Gastrocnemius medialis (tissue), 4 donors: ENCODE measurements around the gene TFIP11.

ENCODE experiments used
- CTCF ChIP-seq, 5 experiments: fragments of 450-650 bp in 3 of 5; fragments of 200-600 bp in 2 of 5; sonication (generic) in 2 of 5; IDR thresholded peaks in 4 of 5; conservative IDR thresholded peaks in 1 of 5; 1 replicate in 4 of 5; 2 replicates in 1 of 5; pipeline ENCODE4 v1.5.1; 2016 to 2019; ENCODE audit warnings: antibody characterized with exemption in 5 of 5, mild to moderate bottlenecking in 3 of 5, moderate library complexity in 3 of 5
- POLR2A ChIP-seq, 2 donors: fragments of 450-650 bp; IDR thresholded peaks; one replicate each; pipeline ENCODE4 v1.6.1; 2017; ENCODE audit warnings: antibody characterized with exemption in 2 of 2, mild to moderate bottlenecking in 2 of 2, moderate library complexity in 2 of 2

GRCh38 chr22:26545385-26545784 lies 33.1 kb upstream of the TFIP11 start:
- TF ChIP-seq CTCF (IDR thresholded peaks at IDR 0.05 in 4 of 5, conservative IDR thresholded peaks at IDR 0.05 in 1 of 5) (no peak), POLR2A (IDR thresholded peaks at IDR 0.05) (no peak)
